GM21515 (cell line): Measurements from ENCODE around the gene ABTB1.

Source experiments
- ATAC-seq: cut with Tn5 transposase; IDR thresholded peaks from one replicate; pipeline ENCODE4 v1.9.1; 2021; ENCODE audit not compliant: unreplicated experiment

Gene ABTB1

GRCh38 chr3:127718245-127718915, 45.6 kb downstream of the ABTB1 start:
- ATAC-seq: no peak

- ATAC-seq: no peak
These were observed 46.2 kb downstream of the ABTB1 start for GRCh38 chr3:127718916-127719290.

- no peak for ATAC-seq
These were observed 46.6 kb downstream of the ABTB1 start for GRCh38 chr3:127719369-127719768.

- no peak for ATAC-seq
These were observed 47.5 kb downstream of the ABTB1 start for GRCh38 chr3:127720161-127720823.

GRCh38 chr3:127720985-127721935, 48.5 kb downstream of the ABTB1 start:
- ATAC-seq: no peak

- ATAC-seq: no peak
These were observed 49.5 kb downstream of the ABTB1 start for GRCh38 chr3:127722091-127722784.

- no peak for ATAC-seq
These were observed 50.3 kb downstream of the ABTB1 start for GRCh38 chr3:127723011-127723567.

- no peak for ATAC-seq
These were observed 54.1 kb downstream of the ABTB1 start for GRCh38 chr3:127726894-127727293.

GRCh38 chr3:127728417-127729015, 55.8 kb downstream of the ABTB1 start:
- ATAC-seq: no peak

- no peak for ATAC-seq
These were observed 56.9 kb downstream of the ABTB1 start for GRCh38 chr3:127729556-127730056.

- no peak for ATAC-seq
These were observed 57.4 kb downstream of the ABTB1 start for GRCh38 chr3:127730171-127730570.
